Ascending aorta (tissue), 2 donors: ENCODE measurements around the gene NKX6-2. TPM values are rescaled to one million over a fixed set of nuclear protein-coding genes. Genes with fewer than 3 reads are reported as not detected.
"Not testable (repeated sequence)": the region's sequence is repeated elsewhere in the genome, so short reads cannot be mapped to it uniquely, and the experiment has no call there.

Experiments
- DNase-seq, 2 donors: peaks; one replicate each; pipeline ENCODE4 v3.0.0-alpha.2; 2019; ENCODE audit warnings: low spot score in 2 of 2
- H3K27ac ChIP-seq, 2 donors: fragments of 200-600 bp; sonication (generic); one replicate each; pipeline ENCODE4 v1.5.1; 2016 to 2017; ENCODE audit warnings: mild to moderate bottlenecking in 1 of 2
- H3K27me3 ChIP-seq: fragments of 200-600 bp; sonication (generic); one replicate; pipeline ENCODE4 v1.5.1; 2017
- H3K36me3 ChIP-seq, 2 donors: fragments of 200-600 bp; sonication (generic); one replicate each; pipeline ENCODE4 v1.5.1; 2016
- H3K4me1 ChIP-seq, 2 donors: fragments of 200-600 bp; sonication (generic); one replicate each; pipeline ENCODE4 v1.5.1; 2016 to 2017; ENCODE audit warnings: mild to moderate bottlenecking in 1 of 2
- H3K4me3 ChIP-seq, 2 donors: fragments of 200-600 bp; sonication (generic); one replicate each; pipeline ENCODE4 v1.5.1; 2016 to 2017; ENCODE audit warnings: mild to moderate bottlenecking in 1 of 2
- H3K9me3 ChIP-seq, 2 donors: fragments of 200-600 bp; sonication (generic); one replicate each; pipeline ENCODE4 v1.5.1; 2016
- CTCF ChIP-seq, 3 experiments: fragments of 200-600 bp in 2 of 3; fragments of 450-650 bp in 1 of 3; sonication (generic) in 2 of 3; IDR thresholded peaks; one replicate each; pipeline ENCODE4 v1.5.1; 2016 to 2019; ENCODE audit warnings: antibody characterized with exemption in 3 of 3, mild to moderate bottlenecking in 1 of 3, moderate library complexity in 1 of 3
- intact Hi-C: fragments of 100-400 bp; cut with DNase I; formaldehyde crosslinking; loops from one replicate; pipeline ENCODE4 v1.15.1; 2023
- total RNA-seq: library from RNA; depleted of rRNA; stranded (reverse); fragments of >200 nt; gene quantifications from one replicate; pipeline ENCODE4 v1.1.0, GENCODE V29; 2016

NKX6-2 gene
- total RNA-seq, 1 donor from 2014 or later, result not detected

DNA sequence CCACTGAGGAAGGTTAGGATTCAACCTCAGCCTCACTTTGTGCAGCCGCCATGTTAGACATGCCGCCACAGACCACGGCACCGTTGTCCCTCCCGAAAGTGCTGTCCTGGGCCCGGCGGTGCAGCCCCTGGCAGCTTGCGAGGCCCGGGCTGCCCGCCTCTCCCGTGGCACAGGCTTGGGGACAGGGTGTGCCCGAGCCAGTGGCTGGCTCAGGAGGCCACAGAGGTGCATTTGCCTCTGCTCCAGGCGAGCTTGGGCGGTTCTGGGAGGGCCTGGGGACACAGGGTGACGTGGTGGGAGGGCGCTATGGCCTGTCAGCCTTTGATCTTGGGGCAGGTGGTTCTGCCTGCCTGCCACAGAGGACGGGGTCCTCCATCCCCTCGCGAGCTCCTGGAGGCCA is 41.1 kb downstream of the NKX6-2 start:
- DNase-seq, result no peak
- Histone ChIP-seq H3K9me3 (no peaks in the 10 kb centered on the region), H3K27me3 (no peaks in the 10 kb centered on the region), H3K4me1 (no peaks in the 10 kb centered on the region), H3K4me3 (no peak overlapping the region), H3K36me3 (peaks cover 6 to 26% of the 10 kb centered on the region in 2 donors), H3K27ac (no peak overlapping the region)
- intact Hi-C loops, result no loop called here
- TF ChIP-seq CTCF (IDR thresholded peaks at IDR 0.05), result no peak

- DNase-seq, result no peak
- Histone ChIP-seq H3K27me3 (no peaks in the 10 kb centered on the region), H3K4me1 (no peaks in the 10 kb centered on the region), H3K4me3 (no peak overlapping the region), H3K9me3 (no peaks in the 10 kb centered on the region), H3K27ac (no peak overlapping the region), H3K36me3 (peaks cover 0 to 19% of the 10 kb centered on the region in 2 donors)
- intact Hi-C loops, result no loop called here
- no peak for TF ChIP-seq CTCF (IDR thresholded peaks at IDR 0.05)
These were observed 41.9 kb downstream of the NKX6-2 start for GRCh38 chr10:132743925-132744490.

- H3K4me3 ChIP-seq, intact Hi-C loops, H3K27ac ChIP-seq, DNase-seq, H3K4me1 ChIP-seq, H3K27me3 ChIP-seq, H3K9me3 ChIP-seq: not testable (repeated sequence)
- peaks cover 0 to 19% of the 10 kb centered on the region in 2 donors for H3K36me3 ChIP-seq
These were observed 42.6 kb downstream of the NKX6-2 start for GRCh38 chr10:132743196-132743924.

- intact Hi-C loops, result no loop called here
- peaks cover 0 to 19% of the 10 kb centered on the region in 2 donors for H3K36me3 ChIP-seq
- H3K9me3 ChIP-seq, result no peaks in the 10 kb centered on the region
- H3K4me3 ChIP-seq, result no peak overlapping the region
- no peak for TF ChIP-seq CTCF (IDR thresholded peaks at IDR 0.05)
- H3K27ac ChIP-seq, result no peak overlapping the region
- no peaks in the 10 kb centered on the region for H3K4me1 ChIP-seq
- H3K27me3 ChIP-seq, result no peaks in the 10 kb centered on the region
- no peak for DNase-seq
These were observed 43.1 kb downstream of the NKX6-2 start for GRCh38 chr10:132742837-132743194.

DNA sequence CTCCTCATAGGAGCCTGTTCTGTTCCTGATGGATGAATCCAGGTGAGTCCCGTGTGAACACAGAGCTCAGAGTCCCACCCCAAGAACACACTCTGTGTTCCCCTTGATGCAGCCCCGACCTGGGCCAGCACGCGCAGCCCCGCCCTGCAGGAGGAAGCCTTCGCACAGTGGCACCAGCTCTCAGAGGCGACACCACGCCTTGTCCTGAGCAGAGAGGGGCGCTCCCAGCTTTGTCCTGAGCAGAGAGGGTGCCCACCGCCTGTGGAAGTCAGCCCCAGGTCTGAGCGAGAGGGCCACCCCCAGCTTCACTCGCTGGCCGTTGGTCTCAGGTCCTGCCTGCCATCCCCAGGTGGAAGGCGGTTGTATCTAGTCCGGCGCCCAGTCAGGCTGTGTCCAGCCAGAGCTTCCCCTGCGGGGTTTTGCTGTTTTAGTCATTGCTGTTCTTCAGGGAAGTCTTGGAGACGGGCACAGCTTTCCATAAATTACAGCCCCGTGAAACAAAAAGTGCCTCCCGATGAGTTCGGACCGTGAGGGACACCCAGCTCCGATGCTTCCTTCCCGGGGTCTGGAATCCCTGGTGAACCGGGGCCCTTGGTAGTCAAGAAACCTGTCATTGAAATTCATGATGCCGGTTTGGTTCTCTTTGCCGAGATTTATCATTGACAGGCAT is 43.6 kb downstream of the NKX6-2 start:
- no peak for DNase-seq
- Histone ChIP-seq H3K9me3 (no peaks in the 10 kb centered on the region), H3K27ac (no peak overlapping the region), H3K36me3 (peaks cover 0 to 19% of the 10 kb centered on the region in 2 donors), H3K4me3 (no peak overlapping the region), H3K27me3 (no peaks in the 10 kb centered on the region), H3K4me1 (no peaks in the 10 kb centered on the region)
- no peak for TF ChIP-seq CTCF (IDR thresholded peaks at IDR 0.05)
- intact Hi-C loops, result no loop called here

- Histone ChIP-seq H3K27ac (no peak overlapping the region), H3K27me3 (no peaks in the 10 kb centered on the region), H3K9me3 (no peaks in the 10 kb centered on the region), H3K4me3 (no peak overlapping the region), H3K4me1 (no peaks in the 10 kb centered on the region), H3K36me3 (peaks cover 11 to 31% of the 10 kb centered on the region in 2 donors)
- intact Hi-C loops, result no loop called here
- TF ChIP-seq CTCF (IDR thresholded peaks at IDR 0.05), result no peak
- DNase-seq, result no peak
These were observed 45.4 kb downstream of the NKX6-2 start for GRCh38 chr10:132740588-132740987.
